NCI-H187 (cell line): Measurements from ENCODE around the gene ARHGAP18.

ENCODE experiments used
- DNase-seq, 2 experiments: peaks; one replicate each; lab custom pipeline; 2025; lab: John Stamatoyannopoulos, UW

The ARHGAP18 gene

DNA sequence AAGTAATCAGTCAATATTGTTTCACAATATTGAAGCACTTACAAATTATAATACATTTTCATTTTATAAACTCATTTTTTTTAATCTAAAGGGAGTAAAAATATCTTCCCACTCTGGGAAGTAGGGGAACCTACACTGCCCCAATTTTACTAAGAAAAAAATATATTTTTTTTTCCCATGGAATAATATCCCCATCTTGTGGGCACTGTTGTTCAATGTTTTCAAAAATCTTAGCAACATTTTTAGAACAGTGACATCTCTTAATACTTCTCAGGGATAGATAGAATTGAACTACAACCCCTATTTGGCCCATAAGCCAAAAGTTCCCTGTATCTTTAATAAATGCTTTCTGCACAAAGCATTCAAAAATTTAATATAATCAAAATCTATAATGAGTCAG, 42.9 kb downstream of the ARHGAP18 start:
- DNase-seq: no peak

DNA sequence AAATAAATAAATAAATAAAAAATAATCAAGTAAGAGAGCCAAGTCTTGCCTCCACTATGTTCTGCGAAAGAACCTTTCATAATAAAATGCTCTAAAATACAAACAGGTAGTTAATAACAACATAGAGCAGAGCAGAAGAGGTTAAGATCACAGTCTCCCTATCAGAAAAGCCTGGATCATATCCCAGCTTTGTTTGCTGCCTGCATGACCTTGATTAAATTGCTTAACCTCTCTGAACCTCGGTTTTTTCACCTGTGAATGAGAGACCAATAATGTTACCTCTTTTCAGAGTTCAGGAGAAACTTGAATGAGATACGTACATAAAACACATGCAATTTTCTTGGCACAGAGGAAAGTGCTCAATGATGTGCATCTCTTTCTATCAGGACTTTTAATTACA, 44.4 kb downstream of the ARHGAP18 start:
- no peak for DNase-seq

DNA sequence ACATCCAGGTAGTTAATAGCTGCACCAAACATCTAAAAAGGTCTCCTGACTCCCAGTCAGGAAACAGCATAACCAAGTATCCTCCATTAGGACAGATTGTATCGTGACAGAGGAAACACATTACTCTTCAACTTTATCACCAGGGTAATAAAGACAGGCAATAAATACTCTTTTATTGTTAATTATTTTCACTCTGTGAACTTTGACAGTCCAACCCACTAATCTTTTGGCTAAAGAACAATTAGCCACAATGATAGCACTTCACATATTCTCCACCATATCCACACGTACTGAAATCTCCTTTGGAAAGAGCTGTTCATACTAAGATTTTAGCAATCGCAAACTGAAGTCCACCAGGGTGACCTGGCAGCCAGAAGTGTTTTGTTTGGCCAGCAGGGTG, 46.4 kb downstream of the ARHGAP18 start:
- DNase-seq: no peak

GRCh38 chr6:129662980-129663431, 47.0 kb downstream of the ARHGAP18 start:
- no peak for DNase-seq

DNA sequence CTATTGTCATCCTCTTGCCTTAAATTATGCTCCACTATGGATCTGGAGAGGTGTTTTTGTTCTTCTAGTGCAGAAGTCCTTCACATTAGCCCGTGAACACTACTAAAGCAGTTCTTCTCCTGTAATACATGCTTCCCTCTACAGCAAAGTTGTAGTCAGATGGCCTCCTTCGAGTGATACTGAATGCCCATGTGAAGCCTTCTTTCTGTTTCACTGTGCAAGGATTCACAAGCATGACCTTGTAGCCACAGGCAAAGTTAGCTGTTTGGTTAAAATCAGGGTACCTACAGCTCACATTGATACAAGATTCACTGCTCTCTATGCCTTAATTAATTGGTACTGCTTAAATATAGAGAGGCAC, 47.6 kb downstream of the ARHGAP18 start:
- DNase-seq: no peak

- peak; percentile 60 to 66 for DNase-seq
Measured at GRCh38 chr6:129661536-129662405, 48.2 kb downstream of the ARHGAP18 start.

DNA sequence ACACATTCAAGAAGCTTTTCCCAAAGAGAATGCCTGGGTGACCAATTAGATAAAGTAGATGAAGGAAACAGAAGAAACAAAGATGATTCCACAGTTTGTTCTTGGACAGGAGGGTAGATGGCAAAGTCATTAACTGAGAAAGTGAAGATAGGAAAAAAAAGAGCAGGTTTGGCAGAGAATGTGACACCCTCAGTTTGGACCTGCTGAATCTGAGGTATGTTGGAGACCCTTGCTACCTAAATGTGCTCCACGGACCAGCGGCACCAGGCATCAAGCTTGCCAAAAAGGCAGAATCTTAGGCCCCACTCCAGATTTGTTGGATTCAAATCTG, 49.7 kb downstream of the ARHGAP18 start:
- DNase-seq: no peak

DNA sequence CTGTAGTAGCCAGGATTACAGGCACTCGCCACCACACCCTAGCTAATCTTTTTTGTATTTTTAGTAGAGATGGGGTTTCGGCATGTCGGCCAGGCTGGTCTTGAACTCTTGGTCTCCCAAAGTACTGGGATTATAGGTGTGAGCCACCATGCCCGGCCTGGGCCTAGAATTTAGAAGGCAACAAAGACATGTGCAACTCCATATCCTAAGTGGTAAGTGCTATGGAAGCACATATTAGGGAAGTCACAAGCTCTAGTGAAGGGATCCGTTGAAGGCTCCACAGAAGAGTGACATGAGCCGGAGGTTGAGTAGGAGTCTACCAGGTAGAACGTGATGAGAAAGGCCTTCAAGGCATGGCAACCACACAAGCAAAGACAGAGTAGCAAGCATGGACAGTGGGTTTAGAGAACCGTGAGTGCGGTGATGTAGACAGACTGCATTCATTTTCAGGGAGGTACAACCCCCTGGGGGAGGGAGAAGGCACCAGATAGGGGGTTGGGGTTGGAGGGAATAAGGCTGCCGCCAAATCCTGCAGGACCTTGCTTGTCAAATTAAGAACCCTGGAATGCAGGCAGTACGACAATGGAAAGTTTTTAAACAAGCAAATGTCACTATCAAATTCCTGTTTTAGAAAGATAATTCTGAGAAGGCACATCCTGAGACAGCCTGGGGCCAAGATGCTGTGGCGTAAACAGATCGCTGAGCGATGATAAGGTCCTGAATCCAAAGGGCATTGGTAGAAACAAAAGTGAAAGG, 50.2 kb downstream of the ARHGAP18 start:
- DNase-seq: no peak

DNA sequence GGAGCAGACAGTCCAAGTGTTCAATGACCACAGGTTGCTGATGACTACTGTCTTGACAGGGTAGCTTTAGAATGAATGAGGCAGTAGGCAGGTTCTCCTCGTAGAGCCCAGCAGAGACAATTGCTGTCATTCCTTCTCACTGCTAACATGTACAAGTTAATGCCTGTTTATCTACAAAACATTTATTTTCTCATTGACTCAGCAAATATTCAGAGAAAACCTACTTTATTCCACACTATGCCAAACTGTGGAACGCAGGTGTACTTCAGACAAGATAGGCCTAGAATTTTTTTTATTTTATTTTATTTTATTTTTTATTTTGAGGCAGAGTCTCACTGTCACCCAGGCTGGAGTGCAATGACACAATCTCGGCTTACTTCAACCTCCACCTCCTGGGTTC, 50.8 kb downstream of the ARHGAP18 start:
- DNase-seq: no peak

DNA sequence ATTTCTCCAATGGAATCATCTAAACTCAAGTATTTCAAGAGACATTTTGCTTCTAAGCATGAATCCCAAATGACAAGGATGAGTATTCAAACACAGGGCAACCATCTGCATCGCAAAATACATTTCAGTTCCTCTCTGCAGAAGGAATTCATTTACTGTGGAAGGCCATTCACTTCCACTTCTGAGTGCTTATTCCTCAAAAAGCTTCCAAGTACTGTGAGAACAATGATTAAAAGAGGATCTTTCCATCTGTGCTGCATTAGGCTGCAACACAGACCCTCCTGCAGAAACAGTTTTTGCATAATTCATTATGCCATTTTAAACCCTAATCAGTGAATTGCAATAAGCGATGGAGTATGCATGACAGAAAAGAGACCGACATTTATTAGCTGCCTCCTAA, 52.5 kb downstream of the ARHGAP18 start:
- DNase-seq: no peak

GRCh38 chr6:129655334-129655733, 54.6 kb downstream of the ARHGAP18 start:
- DNase-seq: no peak

GRCh38 chr6:129653746-129654145, 56.2 kb downstream of the ARHGAP18 start:
- DNase-seq: no peak

DNA sequence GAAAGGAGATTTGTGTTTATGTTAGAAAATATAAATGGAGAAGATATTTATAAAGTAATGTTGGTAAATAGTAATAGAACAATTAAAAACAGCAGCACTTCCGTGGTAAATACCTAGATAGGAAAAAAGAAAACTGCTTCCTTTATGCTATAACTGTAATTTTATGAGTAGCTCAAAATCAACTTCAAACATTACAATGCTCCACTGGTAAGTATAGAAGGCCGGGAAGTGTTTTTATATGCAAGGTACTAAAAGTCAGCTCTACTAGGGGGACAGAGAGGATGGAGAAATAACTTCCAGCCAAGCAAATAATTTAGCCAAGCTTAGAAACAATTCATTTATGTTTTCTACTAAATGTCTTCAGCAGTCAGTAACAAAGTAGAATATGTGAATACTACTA, 56.7 kb downstream of the ARHGAP18 start:
- no peak for DNase-seq

GRCh38 chr6:129651291-129651691, 58.7 kb downstream of the ARHGAP18 start:
- no peak for DNase-seq

DNA sequence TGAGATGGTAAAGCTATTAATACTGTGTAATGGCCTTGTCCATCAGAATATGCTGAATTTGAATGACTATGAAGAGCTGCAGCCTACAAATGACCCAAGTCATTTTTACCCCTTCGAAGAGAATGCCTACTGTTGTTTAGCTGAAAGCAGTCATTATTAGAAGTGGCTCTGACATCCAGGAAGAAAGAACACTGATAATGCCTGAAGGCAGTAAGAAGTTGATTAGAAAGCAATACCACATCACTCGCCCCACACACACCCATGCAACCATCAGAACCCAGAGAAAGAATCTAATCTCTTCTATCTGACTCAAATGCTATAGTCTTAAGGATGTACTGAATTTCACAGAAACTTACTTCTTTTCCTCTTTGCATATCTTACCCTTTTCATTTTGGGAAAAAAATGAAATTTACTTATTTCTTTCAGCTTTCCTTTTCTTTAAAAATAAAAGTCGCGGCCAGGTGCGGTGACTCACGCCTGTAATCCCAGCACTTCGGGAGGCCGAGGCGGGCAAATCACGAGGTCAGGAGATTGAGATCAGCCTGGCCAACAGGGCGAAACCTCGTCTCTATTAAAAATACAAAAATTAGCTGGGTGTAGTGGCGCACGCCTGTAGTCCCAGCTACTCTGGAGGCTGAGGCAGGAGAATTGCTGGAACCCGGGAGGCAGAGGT, 61.0 kb downstream of the ARHGAP18 start:
- no peak for DNase-seq

GRCh38 chr6:129647044-129647443, 62.9 kb downstream of the ARHGAP18 start:
- DNase-seq: no peak

GRCh38 chr6:129646642-129647041, 63.3 kb downstream of the ARHGAP18 start:
- DNase-seq: no peak

- no peak for DNase-seq
Measured at GRCh38 chr6:129645830-129646579, 64.0 kb downstream of the ARHGAP18 start.

DNA sequence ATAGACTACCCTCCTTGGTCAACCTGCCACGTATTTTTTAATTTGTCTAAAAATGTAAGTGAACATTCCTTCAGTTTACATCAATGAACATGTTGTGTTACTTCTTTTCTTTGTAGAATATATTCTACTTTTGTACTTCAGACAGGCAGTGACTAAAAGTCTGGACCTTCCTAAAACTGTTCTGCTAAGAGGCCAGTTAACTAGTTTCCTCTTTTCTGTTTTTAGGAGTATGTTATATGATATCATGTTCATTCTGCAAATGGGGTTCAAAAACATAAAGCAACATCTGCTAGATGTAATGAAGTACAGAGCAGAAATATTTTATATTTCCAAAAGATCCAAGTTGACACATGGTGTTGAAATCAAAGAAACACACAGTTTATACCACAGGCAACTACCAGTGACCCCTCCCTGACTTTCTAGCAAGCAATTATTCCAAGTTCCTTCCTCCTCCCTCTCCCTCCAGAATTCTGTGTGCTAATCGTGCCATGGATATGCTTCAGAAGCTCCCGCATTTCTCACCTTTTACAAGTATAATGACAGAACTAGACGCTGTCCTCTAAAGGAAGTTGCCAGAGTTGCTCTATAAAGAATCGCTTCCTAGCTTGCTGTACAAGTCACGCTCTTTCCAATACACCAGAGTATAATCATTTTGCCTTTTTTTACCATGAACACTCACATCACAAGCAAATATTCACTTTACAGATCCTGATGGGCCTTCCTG, 64.7 kb downstream of the ARHGAP18 start:
- DNase-seq: no peak

DNA sequence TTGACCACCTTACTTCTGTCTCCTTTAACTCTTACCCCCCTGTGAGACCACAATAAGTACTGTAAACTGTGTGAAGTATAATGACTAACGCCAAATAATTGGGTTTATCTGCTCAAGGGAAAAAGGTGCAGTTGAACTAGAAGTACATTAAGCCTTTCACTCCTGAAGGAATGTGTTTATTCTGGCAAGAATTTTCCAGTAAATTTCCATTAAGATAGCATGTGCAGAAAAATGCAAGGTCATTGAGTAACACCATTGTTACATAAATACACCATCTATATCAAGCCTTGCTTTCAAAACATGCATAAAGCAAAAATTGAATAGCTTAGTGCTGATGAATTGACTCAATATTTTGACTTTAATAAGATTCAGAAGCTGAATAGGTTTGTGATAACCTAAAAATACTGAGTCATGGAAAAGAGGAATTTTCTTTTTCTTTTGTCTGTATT, 65.4 kb downstream of the ARHGAP18 start:
- no peak for DNase-seq

GRCh38 chr6:129643968-129644367, 66.0 kb downstream of the ARHGAP18 start:
- no peak for DNase-seq
